Measurements from ENCODE around the gene SMC1B.
"Not testable (repeated sequence)": the region's sequence is repeated elsewhere in the genome, so short reads cannot be mapped to it uniquely, and the experiment has no call there.

Gene SMC1B

DNA sequence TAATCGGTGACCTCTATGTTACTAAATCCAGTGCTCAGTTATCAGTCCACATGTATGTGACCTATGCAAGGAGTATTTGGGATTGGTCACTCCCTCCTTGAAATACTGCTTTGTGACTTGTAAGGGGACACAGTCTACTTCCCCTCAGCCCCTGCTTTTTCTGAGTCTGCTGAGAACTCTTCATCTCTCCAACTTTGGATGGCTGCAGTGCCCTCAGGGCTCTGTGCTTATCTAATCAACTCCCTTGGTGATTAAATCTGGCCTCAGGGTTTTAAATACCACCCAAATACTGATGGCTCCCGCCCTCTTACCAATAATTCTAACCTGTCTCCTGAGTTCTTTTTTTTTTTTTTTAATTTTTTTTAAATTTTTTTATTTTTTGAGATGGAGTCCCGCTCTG, 63.5 kb downstream of the SMC1B start:
- no peak for DNase-seq (ENCODE audit: low read depth, low spot score)

DNA sequence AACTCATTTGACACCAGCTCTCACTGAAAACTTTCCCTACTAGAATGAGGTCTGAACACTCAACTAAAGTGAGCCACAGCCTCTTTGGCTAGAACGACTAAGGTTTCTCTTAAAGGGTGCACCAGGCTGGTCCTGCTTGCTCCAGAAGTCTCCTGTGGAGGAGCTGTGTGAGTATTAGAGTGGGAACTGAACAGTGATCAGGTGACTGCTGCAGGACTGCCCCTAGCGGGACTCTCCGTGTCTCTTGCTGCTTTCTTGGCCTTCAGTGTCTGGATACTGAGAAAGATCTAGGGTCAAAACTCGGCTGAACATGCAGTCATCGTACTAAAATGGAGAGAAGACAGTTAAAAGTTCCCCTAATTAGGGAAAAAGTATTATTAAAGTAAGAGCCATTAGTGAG, 69.1 kb downstream of the SMC1B start:
- no peak for DNase-seq (ENCODE audit: low read depth, low spot score)

DNA sequence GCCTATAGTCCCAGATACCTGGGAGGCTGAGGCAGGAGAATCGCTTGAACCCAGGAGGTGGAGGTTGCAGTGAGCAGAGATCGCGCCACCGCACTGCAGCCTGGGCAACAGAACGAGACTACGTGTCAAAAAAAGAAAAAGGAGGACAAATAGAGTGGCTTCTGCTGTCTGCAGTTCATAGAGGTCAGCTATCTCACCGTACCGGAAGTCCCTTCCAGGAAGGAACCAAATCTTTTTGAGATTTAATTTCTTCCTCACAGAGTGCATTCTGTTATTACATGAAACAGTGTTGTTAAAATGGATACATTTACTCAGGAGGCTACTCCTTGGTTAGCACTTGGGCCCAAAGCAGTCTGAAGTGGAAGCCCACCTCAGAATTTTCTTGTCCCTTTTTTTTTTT, 70.3 kb downstream of the SMC1B start:
- DNase-seq (ENCODE audit: low read depth, low spot score) = no peak

DNA sequence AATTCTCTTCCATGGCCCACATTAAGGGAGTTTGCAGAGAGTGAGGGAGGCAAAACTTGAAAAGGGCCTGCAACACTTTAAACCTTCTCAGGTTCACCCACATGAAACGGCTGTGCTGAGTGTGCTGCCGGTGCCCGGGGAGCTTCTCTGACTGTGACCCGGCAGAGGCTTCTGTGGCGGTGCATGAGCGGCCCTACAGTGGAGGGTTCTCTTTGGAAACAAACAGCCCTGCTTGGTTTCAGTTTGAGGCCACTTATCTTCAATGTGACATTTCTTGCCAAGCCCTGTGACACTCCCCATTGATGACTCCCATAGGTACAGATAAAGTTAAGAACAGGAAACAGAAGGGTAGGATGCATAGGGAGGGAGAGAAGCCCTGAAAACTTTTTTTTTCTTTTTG, 71.9 kb downstream of the SMC1B start:
- DNase-seq (ENCODE audit: low read depth, low spot score) = no peak

DNA sequence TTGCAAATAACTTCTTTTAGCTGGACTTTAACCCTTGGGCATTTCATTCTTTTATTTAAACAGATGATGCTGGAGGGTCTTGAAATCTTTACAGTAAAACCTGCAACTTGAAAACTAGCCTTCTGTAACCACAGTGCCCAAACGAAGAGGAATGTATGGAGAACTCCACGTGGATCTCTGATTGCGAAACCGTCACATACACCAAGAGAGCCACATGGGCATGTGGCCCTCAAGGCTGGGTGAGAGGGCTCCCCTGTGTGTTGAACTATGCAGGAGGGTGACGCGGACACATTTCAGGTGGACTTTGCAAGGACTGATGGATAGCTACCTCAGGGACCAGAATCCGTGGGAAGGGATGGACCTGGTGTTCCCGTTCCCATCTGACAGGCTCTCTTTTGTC, 73.1 kb downstream of the SMC1B start:
- DNase-seq (ENCODE audit: low read depth, low spot score) = no peak

DNA sequence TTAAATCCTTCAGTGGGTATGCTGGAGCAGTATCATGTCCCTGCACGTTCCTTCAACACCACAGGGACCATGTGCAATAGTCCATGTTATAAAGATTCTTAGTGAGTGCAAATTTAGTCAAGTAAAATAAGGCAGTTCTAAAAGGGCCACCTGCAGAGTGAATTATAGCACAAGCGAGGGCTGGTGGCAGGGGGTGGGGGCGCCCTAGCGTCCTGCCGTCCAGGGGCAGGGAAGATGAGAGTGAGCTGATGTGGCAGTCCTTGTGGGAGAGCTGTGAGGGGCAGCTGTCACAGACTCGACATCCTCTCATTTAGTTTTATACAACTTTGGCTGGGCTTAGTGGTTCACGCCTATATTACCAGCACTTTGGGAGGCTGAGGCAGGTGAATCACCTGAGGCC, 74.6 kb downstream of the SMC1B start:
- no peak for DNase-seq (ENCODE audit: low read depth, low spot score)

DNA sequence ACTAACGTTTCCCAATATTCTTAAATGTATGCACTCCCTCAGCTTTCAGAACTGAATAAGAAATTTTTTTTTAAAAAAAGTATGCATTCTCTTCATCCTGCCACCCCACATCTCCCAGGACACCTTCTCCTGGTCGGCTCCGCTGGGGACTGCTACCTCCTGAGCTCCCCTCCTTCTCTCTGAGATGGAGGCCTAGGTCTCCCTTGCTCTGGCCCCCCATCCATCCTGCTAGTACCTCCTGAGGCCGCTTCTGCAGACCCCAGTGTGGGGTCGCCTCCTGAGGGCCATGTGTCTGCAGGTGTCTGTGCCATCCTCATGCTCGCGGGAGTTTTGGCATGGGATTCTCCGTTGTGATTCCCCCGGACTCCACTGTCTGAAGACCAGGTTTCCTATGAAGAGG, 75.9 kb downstream of the SMC1B start:
- no peak for DNase-seq (ENCODE audit: low read depth, low spot score)

DNA sequence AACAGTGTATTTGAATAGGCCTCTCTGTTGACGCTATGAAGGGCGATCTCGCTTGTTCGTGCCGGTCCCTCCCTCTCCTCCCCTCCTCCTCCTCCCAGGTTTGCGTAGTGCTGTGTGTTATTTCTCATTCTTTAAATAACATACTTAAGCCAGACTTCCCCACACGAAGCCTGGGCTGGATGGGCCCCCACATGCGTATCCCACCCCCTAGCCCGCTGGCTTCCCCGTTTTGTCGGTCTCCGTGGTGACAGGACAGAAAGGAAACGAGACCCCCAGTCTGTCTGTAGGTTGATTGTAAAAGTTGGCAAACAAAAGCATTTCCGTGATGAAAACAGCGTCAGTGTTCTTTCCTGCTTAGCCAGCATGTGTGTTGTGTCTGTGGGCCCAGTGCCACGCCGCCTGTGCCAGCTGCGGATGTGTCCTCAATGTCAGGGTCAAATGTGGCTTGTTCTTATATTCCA, 76.4 kb downstream of the SMC1B start:
- DNase-seq (ENCODE audit: low read depth, low spot score) = no peak

DNA sequence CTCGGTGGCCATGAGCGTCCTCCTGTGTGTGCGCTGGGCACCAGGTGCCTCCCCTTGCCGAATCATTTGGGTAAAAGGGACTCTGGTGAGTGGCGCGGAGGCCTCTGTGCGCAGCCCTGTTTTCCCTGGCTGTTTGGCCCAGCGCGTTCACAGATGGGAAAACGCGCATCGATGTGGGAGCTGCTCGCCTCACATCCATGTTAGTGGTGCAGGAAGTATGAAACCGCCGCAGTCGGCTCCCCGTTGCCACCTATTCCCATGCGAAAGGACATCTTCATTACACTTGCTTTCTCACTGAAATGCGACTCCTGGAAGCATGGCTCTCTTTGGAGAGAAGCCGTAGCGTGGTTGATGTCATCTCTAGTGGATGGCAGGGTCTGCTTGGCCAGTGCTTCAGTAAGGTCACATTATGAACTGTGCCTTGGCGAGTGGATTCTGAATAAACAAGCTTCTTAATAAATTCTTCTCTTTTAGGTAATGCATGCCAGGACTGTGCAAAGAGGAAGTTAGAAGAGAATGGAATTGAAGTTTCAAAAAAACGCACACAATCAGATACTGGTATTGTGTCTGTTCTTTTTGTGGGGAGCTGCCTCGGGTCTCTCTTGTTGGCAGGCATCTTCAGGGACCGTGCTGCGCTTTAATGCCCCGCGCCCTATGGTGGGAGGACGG, 77.4 kb downstream of the SMC1B start:
- no peak for DNase-seq (ENCODE audit: low read depth, low spot score)

DNA sequence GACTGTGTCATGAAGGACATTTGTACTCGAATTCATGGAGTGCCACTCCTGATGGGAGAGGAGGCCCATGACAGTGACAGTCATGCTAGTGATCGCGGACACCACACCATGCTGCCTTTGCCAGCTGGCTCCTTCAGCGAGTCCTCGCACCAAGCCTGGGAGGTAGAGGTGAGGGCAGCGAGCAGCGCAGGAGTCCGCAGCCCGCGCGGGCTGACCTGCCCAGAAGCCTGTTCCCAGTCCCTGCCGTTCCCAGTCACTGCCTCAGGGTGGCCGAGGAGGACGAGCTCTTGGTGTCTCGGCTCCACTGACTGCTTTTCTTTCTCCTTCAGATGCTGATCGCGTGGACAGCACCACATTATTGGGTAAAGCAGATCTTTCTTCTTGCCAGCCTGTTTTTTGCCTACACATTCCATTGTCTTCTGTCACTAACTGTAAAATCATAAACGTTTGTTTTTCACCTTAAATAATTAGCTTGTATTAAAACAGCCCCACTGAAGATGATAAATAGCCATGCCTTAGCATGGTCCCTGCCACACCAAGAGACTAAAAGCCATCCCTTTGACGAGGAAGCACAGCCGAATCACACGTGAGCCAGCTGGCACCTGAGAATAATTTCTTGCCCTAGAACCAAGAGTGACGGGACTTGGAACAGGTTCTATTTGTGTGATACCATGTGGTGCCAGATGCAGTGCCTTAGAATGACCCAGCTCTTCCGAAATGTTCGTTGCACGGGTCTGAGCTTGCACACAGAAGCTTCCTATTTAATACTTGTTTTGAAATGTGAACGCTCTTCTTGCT, 78.2 kb downstream of the SMC1B start:
- DNase-seq (ENCODE audit: low read depth, low spot score) = no peak

DNA sequence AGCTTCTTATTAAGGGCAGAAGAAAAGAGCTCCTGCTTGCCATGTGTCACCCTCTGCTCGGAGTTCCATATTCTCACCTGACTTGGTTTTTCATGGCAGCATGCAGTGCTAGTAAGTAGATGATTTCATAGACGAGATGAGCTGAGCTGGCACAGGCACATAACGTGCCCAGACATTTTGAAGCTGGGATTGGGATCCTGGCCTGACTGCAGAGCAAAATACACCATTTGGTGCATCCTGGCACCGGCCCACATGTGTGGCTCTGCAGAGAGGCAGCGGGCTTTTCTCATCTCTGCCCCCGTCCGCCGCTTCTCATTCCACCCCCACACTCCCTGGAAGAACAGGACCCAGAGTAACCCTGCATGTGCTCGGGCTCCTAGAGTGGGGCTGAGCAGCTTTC, 78.9 kb downstream of the SMC1B start:
- no peak for DNase-seq (ENCODE audit: low read depth, low spot score)

DNA sequence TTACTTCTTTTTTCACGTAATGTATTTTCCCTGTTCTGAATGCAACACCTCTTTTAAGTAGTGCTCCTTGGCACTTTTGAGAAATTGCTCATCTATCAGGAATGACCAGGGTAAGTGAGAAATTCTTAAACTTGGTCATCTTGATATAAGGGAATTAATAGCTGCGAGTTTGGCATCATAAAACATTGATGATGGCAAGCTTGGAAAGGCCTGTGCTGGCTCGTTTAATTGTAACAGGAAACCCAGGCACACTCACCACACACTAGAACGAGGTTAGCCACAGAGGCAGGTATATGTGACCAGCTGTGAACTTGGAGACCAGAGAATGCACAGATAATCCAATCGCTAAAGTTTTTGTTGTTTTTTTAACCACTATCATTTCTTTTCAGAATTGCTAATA, 79.3 kb downstream of the SMC1B start:
- DNase-seq (ENCODE audit: low read depth, low spot score) = no peak

DNA sequence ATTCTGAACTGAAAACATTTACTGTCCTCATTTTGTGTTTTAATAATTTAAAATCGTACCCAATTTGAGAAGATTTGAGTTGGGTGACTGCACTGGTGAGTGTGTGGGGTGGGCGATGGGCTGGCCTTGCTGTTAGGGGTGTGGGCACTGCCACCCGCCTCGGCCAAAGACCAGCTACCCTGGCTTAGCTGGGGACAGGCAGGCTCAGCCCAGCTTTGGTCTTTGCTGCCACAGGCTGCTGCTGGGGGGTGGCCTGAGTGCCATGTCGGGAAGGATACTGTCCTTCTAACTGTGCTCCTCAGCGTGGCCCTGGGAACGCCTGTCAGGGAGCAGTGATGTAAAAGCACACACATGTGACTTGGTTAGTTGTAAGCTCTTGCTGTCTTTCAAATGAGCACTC, 81.4 kb downstream of the SMC1B start:
- no peak for DNase-seq (ENCODE audit: low read depth, low spot score)

DNA sequence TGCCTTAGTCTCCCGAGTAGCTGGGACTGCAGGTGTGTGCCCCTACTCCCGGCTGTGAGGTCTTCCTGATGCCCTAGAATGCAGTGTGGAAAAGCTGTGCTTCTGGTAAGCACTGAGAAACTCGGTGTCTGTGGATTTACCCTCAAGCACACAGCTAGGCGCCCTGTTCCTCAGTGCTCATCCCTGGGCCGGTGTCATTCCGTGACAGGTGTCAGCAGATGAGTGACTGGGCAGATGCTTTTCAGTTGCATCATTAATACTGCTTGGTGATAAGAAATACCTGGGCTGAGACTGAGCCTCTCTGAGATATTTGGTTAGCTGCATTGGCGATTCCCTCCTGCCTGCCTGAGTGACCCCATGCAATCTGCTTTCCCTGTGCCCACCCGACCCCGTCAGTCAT, 81.9 kb downstream of the SMC1B start:
- DNase-seq (ENCODE audit: low read depth, low spot score) = no peak

DNA sequence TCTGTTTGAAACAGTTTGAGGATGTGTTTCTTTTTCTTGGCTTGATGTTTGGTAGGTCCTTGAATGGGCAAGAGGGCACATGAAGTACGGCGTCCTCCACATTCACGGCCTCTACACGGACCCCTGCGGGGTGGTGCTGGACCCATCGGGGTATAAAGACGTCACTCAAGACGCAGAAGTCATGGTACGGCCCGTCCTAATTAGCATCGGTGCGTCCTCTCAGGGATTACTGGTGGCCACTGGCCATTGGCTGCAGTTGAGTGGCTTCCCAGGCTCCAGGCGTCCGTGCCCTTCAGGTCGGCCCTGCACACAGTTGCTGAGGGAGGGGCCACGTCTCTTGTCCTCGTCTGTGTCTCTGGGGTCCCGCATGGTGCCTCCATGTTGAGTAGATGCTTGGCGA, 82.9 kb downstream of the SMC1B start:
- DNase-seq (ENCODE audit: low read depth, low spot score) = no peak

DNA sequence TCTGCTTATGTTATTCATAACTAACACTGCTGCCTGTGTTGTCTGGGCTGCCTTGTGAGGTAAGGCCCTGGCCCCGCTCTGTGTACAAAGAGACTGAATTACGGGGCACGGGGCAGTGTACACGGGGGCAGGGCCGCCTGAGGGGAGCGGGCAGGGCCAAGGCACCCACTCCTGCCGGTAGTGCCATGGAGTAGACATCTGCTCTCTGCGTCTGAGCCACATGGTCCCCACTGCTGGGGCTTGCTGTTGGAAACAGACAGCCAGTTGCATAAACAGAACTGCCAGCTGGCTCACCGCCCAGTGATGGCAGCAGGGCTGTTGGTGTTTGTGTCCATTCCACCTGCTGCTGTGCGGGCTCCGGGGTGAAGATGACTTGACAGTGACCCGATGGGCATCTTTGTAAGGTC, 83.9 kb downstream of the SMC1B start:
- no peak for DNase-seq (ENCODE audit: low read depth, low spot score)

DNA sequence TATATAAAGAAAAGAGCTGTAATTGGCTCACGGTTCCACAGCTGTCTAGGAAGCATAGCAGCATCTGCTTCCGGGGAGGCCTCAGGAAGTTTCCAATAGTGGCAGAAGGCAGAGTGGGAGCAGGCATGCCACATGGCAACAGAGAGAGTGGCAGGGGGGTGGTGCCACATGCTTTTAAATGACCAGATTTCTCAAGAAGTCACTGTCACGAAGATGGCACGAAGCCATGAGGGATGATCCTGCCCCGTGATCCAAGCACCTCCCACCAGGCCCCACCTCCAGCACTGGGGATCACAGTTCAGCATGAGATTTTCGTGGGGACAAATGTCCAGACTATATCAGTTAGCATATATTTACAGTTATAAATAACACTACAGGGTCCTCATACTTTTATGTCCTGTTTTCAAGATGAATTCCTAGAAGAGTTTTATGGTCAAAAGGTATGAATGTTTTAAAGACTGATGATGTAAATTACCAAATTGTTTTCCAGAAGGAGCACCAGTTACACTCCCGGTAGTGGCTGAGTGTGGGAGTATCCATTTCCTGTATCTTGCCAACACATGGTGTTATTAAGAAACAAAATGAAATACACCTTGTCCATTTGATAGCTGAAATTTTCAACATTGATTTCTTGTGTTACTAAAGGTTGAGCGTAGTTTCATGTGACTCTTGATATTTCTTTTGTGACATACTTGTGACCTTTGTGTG, 84.4 kb downstream of the SMC1B start:
- DNase-seq (ENCODE audit: low read depth, low spot score) = no peak

DNA sequence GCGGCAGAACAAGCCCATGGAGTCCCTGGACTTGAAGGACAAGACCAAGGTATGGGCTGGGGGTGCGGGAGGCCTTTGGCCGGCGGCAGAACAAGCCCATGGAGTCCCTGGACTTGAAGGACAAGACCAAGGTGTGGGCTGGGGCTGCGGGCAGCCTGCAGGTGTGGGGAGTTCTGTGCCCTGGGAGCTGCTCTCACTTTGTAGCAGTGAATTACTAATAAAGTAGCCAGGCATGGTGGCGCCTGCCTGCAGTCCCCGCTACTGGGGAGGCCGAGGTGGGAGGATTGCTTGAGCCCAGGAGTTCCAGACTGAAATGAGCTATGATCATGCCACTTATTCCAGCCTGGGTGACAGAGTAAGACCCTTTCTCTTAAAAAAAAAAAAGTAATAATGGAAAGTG, 85.1 kb downstream of the SMC1B start:
- DNase-seq (ENCODE audit: low read depth, low spot score) = not testable (repeated sequence)

DNA sequence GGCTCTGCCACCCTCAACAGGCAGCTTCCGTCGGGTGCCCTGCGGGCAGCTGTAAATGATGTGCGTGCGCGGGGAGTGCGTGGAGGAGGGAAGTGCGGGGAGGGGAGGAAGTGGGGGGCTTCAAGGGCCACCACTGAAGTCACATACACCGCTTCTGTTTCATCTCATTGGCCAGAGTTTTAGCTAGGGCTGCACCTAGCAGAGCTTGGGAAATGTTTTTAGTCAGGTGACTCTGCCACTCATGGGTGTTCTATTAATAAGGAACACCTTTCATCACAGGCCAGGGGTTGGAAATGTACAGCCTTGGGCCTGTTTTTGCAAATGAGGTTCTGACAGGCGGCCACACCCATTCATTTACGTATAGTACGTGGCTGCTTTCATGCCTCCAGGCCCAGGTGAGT, 89.1 kb downstream of the SMC1B start:
- no peak for DNase-seq (ENCODE audit: low read depth, low spot score)

DNA sequence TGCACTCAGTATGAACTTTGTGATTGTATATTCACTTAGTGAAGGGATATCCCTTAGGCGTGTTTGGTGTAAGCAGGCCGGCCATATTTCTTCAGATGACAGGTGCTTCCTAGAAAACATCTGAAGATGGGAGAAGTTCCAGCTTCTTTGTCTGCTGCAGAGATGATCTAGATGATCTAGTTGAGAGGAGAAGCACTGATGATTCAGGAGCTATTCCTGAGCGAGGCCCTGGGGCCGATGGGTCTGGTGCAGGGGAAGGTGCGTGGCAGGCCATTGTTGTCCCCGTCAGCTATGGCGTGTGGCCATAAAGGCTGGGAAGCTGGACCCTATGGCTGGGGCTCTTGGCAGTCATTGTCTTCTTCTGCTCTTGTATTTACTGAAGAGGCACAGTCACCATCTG, 89.7 kb downstream of the SMC1B start:
- no peak for DNase-seq (ENCODE audit: low read depth, low spot score)

DNA sequence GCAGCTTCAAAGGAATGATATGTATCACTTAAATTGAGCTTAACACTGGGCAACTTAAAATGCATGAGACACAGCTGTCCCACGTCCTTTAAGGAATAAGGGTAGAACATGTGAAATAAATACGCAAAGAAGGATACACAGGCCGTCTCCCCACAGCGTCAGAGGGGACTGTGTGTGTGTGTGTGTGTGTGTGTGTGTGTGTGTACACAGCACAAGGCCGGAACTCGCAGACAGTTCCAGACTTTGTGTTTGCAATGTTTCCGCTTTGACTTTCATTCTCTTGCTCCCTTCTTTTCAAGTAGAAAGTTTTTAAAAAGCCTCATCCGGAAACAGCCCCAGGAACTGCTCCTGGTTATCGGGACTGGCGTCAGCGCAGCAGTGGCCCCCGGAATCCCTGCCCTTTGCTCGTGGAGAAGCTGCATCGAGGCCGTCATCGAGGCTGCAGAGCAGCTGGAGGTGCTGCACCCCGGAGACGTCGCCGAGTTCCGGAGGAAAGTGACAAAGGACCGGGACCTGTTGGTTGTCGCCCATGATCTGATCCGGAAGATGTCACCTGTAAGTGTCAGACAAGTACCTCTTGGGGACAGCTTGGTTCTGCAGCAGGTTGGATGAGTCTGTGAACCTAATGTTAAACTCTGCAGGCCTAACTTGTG, 90.4 kb downstream of the SMC1B start:
- DNase-seq (ENCODE audit: low read depth, low spot score) = no peak

DNA sequence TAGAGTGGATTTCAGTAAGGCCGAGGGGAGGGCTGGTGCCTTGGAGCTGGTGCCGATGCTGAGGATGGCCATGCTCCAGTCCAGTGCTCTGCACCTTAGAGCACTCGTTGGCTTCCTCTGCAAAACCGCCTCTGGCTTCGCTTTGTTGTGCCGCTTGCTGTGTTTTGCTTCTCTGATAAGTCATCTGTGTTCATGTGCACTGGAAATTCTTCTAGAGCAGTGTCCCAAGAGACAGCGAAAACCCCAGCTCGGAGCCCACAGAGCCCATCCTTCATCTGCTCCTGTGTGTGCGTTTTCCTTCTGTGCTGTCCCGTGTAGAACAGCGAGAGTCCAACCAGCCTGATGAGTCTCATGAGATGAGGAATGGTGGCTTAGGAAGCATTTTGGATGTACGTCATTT, 91.6 kb downstream of the SMC1B start:
- DNase-seq (ENCODE audit: low read depth, low spot score) = no peak

All from activated CD4-positive, CD25-positive, alpha-beta regulatory T cell treated with anti-CD3 and anti-CD28 coated beads, Interleukin-2, amount 50 U/mL, for 16 hours (primary cell).